GM21423 (cell line): ENCODE measurements around the gene CTNNA3.

Source experiments
- ATAC-seq: cut with Tn5 transposase; IDR thresholded peaks from one replicate; pipeline ENCODE4 v1.9.1; 2021; ENCODE audit warnings: mild to moderate bottlenecking, moderate library complexity; ENCODE audit not compliant: unreplicated experiment

The CTNNA3 gene

GRCh38 chr10:67050415-67050814 is 645.6 kb downstream of the CTNNA3 start:
- ATAC-seq, result no peak

DNA sequence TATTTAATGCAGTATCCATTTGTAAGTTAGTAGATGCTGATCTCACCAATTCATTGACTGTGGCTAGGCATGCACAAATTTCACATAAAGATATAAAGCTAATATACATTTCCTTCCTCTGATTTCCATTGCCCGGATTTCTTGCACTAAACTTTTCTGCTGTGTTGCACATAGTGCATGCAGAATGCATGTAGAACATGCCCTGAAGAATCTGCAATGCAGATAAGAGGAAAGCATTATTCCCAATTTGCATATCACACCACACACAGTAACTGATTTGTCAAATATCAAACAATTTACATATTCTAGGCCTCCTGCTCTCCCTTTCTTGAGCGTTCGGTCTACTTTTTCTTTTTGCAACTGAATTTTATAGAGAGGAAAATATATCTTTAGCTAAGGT is 646.0 kb downstream of the CTNNA3 start:
- no peak for ATAC-seq

- no peak for ATAC-seq
Measured at GRCh38 chr10:67046507-67046906, 649.5 kb downstream of the CTNNA3 start.

DNA sequence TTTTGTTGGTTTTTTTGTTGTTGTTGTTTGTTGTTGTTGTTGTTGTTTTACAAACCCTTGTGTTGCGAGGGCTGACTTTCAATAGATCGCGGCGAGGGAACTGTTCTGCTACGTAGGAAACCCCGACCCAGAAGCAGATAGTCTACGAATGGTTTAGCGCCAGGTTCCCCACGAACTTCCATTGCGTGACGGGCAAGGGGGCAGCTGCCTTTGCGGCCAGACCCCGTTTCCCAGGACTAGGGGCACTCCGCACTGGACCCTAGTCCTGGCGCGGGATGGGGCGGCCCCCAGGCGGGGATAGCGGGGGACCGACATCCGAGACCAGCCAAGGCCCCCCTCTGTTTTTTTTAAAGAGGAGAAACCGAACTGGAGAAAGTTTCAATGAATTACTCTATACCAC is 650.6 kb downstream of the CTNNA3 start:
- no peak for ATAC-seq

- no peak for ATAC-seq
Measured at GRCh38 chr10:67043041-67043440, 653.0 kb downstream of the CTNNA3 start.

GRCh38 chr10:67036808-67037207 is 659.2 kb downstream of the CTNNA3 start:
- no peak for ATAC-seq

- ATAC-seq, result no peak
Measured at GRCh38 chr10:67033878-67034277, 662.1 kb downstream of the CTNNA3 start.

GRCh38 chr10:67022099-67022498 is 673.9 kb downstream of the CTNNA3 start:
- no peak for ATAC-seq

DNA sequence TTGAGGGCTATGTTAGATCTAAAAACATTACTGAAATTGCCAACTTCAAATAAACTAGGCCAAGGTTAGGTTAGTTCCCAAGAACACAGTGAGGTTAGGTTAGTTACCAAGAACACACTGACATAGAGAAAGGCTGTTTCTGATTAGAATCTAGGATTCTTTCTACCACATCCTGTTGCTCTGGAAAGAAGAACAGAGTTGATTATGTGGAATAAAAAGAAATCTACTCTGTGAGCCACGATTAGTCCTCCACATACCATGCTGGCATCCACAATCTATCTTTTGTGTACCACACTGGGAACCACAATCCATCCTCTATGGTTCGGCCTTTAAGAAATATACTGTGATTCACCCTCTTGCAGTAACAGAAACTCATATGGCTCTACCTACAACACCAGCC is 678.8 kb downstream of the CTNNA3 start:
- ATAC-seq, result no peak

DNA sequence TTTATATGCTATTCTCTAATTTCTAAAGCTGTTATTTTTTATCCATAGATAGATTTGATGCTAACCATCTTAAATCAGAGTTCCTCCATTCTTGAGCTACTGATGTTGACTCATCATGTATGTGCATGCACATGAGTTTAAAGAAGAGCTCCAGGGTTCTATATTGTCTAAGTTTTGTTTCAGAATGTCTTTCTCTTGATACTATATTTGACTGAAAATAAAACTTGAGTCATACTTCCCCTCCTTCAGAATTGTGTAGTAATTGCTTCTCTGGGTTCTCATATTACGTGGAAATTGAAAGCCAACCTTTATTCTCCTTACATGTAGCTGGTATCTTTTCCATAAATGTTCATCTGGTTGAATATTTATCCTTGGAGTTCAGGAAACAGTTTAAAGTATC is 680.8 kb downstream of the CTNNA3 start:
- ATAC-seq, result no peak

DNA sequence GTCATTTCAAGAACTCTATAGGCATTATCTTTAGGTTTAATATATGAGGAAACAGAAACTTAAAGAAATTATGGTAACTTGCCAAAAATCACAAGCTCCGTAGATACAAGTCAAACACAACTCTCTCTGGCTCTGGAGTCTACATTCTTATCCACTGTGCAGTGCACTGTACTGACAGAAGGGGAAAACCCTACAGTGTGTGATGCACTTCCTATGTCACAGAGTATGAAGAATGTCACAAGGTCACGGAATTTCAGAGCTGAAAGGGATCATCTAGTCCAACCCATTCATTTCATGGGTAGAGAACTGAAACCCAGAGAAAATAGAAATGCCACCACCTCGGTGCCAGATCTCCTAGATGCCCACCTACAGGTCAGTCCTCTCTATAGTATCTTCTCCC is 684.0 kb downstream of the CTNNA3 start:
- ATAC-seq, result no peak

DNA sequence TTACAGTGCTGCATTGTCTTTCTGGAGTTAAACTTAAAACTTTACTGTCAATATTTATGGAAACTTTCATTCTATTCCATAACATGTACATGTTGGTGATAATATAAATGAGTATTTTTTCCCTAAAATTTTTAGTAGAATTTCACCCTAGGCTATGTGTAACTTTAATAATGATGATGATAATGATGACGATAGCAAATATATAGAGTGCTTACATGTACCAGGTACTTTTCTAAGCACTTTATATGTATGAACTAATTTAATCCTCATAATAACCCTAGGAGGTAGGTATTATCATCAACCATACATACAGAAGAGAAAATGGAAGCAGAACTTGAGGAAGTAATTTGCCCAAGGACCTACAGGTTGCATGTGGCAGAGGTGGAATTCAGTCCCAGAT is 684.5 kb downstream of the CTNNA3 start:
- no peak for ATAC-seq

DNA sequence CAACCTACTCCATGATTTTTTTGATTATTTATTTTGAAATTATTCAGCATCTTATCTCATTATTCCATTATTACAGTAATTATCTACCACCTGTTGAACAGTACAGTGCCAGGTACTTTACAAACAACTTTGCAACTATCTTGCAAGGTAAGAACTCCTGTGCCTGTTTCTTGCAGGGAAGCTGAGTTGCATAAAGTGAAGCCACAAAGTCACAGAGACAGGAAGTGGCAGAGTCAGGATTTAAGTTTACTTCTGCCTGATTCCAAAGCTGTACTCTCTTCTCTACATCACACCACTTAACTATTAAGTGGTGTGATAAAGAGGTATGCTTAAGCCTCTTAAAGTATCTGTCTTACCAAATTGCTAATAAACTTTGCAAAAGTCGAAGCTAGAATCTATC is 690.0 kb downstream of the CTNNA3 start:
- ATAC-seq, result no peak

DNA sequence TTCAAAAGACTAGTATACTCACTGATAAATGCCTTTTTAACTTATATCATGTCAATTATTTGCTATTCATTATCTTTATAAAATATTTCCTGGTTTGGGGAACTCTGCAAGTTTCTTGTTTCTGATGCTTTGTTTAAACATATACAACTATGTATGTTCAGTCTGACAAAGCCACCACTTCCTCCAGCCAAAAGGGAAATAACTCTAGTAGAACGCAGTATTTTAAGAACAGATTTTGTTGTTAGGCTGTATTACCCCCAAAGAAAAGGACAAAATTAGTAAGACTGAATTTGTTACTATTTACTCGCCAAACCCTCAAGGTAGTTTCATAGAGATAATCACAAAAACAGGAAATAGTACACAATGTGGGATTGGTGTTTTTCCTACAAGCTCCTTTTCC is 691.3 kb downstream of the CTNNA3 start:
- no peak for ATAC-seq

- ATAC-seq, result no peak
Measured at GRCh38 chr10:66999762-67000545, 696.0 kb downstream of the CTNNA3 start.

DNA sequence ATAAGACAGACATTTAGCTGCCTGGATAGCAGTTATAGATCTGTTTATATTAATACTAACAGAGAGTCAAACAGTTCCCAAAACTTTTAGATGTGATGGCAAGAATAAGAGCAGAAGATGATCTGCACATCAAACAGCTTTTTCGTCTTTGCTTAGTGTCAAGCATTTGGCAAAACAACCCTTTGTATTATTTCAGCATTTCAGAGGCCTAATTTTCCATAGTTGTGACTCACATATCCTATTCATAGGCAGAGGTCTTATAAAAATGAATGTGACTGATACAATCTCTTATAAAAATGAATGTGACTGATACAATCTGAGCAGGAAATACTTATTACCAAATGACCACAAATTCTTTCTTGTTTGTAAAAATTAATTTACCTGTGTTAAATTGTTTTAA is 699.0 kb downstream of the CTNNA3 start:
- ATAC-seq, result no peak

DNA sequence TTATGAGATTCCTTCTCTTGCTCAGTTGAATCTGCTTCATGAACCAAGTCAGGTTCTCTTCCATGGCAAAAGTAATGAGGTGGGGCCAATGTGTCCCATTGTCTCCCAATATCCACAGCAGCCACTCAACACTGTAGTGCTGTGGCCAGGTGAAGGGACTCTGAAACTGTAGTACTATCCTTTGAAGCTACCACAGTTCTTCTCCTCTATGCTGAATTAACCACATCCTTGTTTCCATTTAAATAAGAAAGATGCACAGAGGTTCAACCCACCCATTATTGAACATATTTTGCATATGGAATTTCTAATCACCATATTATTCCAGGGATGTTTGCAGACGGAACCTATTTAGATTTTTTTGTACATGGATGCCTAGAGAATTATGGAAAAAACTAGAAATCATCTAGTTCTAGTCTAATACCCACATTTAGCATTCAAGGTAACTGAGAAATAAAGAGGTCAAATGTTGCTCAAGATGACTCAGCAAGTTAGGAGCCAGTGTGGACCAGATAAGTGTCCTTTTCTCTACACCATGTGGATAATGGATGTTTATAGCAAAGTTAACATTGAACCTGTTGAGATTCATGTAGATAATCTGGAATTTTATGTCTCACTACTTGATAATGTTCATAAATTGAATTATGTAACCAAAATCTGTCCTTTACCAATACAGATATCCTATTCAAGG is 705.7 kb downstream of the CTNNA3 start:
- no peak for ATAC-seq

DNA sequence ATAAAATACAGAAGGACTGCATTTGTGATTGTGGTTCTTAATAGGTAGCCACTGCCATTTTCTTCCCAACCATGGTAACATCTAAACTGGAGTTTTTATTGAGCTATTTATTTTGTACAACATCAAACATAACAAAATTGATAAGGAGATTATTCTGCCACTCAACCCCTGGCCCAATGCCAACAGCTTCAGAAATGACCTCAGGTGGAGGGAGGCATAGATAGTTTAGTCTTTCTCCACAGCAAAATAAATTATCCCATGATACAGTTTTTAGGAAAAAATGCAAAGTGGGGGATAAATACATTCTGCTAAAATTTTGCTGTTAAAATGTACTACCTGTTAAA is 712.5 kb downstream of the CTNNA3 start:
- no peak for ATAC-seq

DNA sequence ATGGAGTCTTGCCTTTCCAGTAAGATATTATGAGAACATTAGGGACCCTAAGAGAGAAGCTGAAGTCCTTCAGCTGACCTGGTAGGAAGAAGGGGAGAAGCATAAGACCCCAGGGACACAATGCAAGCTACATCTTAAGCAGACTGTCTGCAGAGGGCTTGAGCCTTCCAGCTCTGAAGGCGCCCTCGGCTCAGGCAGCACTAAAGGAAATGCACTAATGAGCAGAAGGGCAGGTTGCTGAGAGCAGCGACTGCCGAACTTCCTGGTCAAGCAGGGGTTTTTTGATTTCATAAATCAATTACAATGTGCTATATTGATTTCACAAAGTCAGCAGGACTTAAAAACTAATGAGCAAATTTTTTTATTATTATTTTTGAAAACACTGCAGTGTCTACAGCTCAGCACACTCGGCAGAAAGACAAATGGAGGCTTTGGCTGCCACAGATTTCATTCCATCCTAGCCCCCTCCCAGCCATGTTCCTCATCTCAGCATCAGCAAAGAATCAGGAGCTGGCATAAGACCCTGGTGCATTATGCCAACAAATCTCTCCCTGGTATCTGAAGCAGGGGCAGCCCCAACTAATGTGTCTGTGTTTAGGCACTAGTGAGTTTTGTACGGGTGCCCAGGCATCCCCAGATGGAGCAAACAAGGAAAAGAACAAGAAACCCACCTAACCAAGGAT is 713.1 kb downstream of the CTNNA3 start:
- no peak for ATAC-seq

DNA sequence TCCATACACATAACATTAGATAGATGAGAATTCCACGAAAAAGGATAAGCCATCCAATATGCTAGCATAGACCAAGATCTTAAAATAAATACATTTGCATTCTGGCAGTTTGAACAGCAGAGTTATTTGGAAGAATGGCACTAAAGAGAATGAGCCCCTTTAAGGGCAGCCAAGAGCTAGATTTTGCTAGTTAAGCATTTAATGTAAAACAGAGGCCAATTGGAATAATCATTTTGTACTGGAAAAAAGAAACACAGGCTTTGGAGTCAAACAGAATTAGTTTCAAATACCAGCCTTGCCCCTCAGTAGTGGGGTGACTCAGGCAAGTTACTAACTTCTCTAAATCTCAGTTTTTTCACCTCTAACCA is 714.0 kb downstream of the CTNNA3 start:
- no peak for ATAC-seq

- no peak for ATAC-seq
Measured at GRCh38 chr10:66981361-66982052, 714.5 kb downstream of the CTNNA3 start.
